Stimulated activated CD4-positive, alpha-beta T cell treated with anti-CD3 and anti-CD28 coated beads, Interleukin-2, amount 100 ng/mL, for 4 hours (primary cell): ENCODE data around the gene TTC28.
"Not testable (repeated sequence)": the region's sequence is repeated elsewhere in the genome, so short reads cannot be mapped to it uniquely, and the experiment has no call there.

ENCODE experiments used
- DNase-seq: peaks from one replicate; pipeline ENCODE4 v3.0.0-alpha.2; 2020; ENCODE audit warnings: low read depth

The TTC28 gene

DNA sequence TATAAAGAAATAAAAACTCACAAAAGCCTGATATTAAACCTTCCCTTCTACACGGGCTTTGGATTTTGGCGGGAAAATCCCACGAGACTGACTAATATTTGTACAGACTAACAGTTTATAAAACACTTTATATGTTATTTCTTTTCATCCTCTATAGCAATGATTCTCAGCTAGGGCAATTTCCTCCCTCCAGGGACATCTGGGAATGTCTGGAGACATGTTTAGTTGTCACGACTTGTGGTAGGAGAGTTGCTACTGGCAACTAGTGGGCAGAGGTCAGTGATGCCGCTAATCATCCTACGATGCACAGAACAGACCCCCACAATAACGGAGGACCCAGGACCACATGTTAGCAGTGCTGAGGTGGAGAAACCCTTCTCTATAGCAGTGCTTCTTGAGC, 455.8 kb downstream of the TTC28 start:
- DNase-seq: no peak

DNA sequence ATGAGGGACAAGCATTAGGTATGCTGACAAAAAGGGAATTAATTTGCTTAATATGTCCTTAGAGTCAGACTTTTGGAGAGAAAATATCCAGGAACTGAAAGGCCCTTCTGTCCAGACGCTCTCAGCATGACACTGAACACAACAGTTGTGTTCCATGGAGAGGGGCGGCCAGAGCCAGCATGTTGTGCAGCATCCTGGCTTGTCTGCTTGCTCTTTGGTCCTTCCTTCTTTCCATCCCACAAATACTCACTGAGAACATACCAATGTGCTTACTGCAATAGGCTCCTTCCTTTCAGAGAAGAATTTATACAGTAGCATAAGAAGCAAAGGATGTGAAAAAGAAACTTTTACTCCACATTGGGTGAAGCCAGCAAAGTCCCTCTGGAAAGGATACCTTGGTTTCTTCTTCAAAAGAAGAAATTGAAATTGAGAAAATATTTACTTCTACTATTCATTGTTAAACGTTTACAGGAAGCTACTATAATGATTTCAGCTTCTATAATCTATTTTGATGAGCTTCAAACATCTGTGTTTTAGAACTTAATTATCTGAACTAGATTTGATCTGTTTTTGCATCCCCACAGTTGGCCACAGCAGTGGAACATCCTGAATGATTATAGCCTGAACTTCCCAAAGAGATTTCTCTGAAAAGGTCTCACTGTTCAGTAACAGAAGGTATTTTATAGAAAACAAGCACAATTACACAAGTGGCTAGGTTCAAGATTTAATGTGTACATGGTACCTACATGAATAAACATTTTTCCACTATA, 456.5 kb downstream of the TTC28 start:
- DNase-seq: no peak

DNA sequence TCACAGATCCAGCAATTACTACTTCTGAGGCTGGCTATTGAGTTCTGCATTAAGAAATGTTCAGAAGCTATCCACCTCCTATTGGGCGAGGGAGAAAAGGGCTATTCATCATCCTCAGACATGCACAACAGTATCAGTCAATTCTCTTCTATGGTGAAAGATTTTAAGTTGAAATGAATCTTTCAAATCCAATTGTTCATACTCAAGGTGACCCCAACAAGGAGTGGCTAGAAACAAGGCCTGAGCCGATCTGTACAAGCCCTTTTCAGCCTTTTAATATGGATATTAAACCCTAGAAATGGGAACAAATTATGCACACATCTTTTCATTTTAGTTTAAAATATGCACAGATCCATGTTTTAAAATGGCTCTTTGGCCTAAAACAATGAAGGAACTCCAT, 457.1 kb downstream of the TTC28 start:
- DNase-seq: no peak

DNA sequence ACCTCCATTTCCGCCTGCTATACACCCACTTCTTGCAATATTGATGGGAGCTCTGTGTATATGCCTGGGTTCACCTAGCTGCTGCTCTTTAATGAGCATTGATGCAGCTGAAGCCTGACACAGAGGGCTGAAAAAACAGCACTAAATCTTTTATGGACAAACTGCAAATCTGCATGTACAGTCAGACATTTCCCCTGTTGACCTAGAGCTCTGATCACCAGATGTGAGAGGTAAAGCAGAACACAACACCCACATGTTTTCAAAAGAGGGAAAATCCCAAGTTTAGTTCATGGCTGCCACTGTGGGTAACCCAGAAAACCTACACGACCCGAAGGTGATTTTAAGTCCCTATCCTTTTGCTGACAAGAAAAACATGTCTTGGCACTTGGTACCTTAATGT, 457.6 kb downstream of the TTC28 start:
- DNase-seq: no peak

DNA sequence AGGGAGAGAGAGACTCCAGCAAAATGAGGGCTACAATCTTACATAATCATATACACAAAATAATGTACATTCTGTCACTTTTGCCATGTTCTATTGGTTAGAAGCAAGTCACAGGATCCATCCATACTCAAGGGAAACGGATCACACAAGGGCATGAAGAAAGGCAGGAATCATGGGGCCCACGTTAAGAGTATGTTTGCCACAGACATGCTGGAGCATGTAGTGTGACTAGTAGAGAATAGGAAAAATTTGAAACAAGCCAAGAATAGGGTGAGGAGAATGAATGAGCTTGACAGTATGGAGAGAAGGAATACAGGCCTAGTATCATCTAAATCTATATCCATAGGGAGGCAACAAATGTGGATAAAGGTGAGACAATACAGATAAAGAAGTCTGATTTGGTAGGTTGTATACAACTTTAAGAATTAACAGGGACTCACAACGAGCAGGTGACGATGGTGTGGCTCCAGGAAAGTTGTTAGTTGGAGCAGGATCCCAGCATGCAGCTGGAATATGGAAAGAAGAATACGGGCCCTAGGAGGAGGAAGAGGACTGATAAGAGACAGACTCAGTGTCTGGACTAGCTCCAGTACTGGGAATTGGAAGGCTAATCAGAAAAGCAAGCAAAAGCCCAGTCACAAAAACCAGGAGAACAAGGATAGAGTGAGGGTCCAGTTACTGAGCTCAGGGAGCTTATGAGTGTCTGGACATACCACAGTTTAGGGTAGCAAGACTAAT, 458.8 kb downstream of the TTC28 start:
- no peak for DNase-seq

DNA sequence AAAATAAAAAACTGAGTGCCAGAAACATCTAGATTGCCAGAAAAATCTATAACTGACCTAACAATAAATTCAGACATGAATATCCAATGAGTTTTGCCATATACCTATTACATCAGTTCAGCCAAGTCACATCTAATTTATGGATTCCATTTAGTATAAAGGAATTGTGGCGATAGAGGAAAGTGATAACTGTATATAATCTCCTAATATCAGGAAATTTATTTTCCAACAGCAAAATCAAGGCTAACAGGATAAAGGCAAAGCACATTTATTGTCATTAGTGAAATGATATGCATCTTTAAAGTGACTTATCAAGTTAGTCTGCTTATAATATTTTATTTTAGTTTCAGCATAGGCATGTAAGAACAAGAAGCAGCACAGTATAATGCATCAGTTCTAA, 462.4 kb downstream of the TTC28 start:
- no peak for DNase-seq

DNA sequence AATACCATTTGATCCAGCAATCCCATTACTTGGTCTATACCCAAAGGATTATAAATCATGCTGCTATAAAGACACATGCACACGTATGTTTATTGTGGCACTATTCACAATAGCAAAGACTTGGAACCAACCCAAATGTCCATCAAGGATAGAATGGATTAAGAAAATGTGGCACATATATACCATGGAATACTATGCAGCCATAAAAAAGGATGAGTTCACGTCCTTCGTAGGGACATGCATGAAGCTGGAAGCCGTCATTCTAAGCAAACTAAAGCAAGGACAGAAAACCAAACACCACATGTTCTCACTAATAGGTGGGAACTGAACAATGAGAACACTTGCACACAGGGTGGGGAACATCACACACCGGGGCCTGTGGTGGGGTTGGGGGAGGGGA, 464.9 kb downstream of the TTC28 start:
- not testable (repeated sequence) for DNase-seq

DNA sequence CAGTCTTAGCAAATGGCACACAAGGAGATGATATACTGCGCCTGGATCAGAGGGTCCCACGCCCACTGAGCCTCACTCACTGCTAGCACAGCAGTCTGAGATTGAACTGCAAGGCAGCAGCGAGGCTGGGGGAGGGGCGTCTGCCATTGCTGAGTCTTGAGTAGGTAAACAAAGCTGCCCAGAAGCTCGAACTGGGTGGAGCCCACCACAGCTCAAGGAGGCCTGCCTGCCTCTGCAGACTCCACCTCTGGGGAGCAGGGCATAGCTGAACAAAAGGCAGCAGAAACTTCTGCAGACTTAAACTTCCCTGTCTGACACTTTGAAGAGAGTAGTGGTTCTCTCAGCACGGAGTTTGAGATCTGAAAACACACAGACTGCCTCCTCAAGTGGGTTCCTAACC, 470.2 kb downstream of the TTC28 start:
- not testable (repeated sequence) for DNase-seq

DNA sequence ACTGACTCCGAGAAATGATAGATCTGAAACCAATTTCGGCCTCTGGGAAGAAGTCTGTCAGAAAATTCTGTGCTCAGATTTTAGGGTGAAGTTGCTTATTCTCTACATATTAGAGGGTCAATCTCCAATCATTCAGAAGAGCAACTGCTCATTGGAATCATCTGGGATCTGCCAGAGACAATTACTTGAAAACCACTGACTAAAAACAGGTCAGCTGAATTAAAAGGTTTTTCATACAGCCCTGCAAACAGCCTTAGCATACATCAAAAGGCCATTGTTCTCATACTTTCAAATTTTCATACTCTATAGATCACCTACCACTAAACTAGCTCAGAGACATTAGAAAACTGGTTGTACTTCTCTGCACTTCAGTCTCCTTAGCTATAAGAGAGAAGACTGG, 470.9 kb downstream of the TTC28 start:
- DNase-seq: no peak

DNA sequence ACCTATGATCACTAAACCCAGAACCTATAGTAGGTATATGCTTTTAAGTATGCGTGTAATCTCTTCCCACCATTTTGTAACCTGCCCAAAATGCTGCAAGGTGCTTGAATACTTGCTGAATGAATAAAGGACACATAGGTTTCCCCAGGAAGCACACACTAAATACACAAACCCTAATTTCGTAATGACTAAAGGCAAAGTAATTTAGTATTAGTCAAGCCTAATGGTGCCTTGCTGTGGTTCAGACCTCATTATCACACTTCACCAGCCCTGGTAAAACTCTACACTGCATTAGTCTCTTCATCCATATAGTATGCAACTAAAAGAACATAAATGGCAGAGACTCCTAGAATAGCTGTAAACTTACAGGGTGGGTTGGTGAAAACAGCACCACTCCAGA, 471.6 kb downstream of the TTC28 start:
- DNase-seq: no peak

DNA sequence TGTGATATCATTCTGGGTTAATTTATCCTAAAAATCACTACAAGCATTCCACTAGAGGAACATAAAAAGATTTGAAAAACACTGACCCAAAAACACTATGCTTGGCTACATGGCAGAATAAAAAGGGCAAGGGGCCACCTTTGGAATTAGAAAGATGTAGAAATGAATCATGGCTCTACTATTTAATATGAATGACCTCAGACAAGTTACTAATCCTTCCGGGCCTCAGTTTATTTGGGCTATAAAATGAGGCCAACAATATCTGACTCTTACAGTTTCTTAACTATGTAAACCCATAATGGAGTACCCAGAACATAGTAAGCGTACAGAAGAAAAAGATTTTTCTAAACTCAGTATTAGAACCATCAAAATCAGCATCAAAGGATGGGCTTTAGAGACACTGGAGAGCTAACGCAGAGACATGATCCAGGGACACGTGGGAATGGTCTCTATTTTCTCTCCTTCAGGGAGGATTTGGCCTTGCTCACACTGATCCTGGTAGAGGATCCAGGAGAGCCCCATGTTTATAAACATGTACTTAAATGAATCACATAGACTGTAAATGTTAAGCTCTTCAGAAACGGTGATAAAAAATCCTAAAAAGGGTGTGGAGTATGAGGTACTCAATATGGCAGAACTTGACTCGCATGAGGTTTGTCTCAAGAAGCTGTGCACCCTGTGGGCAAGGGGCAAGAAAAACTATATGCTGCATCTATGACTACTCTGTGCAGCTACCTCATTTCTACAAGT, 472.2 kb downstream of the TTC28 start:
- DNase-seq: no peak

DNA sequence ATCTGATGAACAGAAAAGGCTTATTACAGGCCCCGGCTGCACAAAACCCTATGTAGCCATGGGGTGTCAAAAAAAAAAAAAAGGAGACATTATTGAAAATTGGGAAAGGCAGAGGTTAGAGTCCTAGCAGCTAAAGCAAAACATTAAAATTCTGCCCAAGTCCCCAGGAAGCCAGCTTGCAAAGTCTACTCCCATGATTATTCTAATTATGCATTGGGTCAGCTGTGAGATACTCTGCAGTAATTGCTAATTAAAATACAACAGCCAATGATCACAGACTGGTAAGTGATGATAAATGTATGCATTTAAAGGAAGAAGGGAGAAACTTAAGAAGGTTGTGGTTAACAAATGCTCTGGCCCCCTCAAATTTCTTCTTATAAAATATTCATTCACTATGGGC, 473.7 kb downstream of the TTC28 start:
- no peak for DNase-seq

DNA sequence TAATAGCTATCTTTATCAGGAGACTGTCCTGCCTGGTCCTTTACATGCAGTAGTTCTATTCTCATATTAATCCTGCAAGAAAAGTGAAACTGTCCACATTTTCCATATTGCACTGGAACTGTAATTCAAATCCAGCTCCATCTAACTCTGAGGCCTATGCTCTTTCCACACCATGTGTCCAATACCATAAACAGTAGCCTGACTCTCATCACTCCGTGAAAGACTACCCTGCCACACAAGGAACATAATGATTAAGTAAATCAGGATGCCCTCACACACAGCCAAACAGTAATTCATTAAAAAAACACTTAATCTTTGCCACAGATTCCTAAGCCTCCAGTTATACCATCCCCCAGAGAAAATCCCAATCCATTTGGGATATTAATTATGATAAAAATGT, 475.3 kb downstream of the TTC28 start:
- DNase-seq: no peak

DNA sequence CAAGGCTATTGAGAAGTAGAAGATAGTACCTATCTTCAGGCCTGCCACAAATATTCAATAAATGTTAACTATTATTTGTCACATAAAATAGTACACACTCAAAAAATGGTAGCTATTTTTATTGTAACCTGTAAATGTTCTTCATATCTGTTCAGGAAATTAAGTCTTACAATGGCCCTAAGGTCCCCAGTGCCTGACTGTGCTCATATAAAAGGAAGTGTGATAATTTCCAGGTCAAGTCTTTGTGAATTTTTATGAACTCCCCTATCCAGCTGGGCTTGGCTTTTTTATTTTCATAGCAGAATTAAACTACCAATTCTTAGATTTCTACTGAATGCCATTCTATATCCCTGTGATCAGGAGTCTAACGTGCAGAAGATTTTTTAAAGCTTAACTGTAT, 476.4 kb downstream of the TTC28 start:
- DNase-seq: no peak

DNA sequence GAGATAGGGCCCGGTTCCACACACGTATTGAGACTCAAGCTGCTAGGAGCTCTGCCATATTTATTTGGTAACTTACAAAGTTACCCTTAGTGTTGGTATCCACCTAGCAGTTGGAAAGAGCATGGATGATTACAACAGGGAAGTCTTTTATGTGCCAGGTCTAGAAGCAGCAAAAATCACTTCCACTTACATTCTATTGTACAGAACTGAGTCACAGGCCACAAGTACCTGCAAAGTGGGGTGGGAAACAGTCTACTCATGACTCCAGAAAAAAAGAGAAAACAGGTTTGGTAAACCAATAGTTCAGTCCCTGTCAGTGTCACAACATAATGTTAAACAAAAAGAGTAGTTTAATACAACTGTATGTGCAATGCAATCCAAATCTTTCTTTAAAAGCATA, 480.9 kb downstream of the TTC28 start:
- DNase-seq: no peak

DNA sequence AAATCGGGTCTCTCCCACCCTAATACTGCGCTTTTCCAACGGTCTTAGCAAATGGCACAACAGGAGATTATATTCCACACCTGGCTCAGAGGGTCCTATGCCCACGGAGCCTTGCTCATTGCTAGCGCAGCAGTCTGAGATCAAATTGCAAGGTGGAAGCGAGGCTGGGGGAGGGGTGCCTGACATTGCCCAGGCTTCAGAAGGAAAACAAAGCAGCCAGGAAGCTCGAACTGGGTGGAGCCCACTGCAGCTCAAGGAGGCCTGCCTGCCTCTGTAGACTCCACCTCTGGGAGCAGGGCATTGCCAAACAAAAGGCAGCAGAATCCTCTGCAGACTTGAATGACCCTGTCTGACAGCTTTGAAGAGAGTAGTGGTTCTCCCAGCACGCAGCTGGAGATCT, 488.1 kb downstream of the TTC28 start:
- not testable (repeated sequence) for DNase-seq

DNA sequence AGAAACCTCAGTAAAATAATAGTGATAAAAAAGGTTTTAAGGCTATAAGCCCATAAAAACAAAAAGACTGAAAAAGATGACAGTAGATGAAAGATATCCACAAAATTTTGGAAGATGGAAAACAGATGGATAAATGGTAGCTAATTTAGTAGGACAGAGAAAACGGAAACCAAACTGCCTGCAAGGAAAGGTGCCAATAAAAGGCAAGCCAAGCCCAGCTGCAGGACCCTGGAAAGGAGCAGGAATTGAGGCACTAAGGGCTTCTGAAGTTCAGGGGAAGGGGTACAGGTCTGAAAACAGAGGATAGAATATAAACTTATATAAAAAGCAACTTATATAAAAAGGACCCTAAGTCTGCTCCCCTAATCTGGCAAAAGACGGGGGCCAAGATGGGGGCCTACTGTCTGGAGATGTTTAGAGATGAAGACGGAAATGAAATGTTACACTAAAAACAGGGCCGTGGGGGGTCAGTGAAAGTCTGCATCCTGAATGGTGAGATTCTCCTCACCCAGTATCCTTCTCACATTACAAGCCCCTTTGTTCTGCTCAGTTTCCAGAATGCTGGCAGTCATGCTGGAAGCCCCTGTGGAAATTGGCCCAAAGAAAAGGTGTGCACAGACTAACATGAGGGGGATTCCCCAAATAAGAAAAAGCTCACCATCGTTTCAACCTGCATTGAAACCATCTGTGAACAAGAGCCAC, 491.3 kb downstream of the TTC28 start:
- no peak for DNase-seq

DNA sequence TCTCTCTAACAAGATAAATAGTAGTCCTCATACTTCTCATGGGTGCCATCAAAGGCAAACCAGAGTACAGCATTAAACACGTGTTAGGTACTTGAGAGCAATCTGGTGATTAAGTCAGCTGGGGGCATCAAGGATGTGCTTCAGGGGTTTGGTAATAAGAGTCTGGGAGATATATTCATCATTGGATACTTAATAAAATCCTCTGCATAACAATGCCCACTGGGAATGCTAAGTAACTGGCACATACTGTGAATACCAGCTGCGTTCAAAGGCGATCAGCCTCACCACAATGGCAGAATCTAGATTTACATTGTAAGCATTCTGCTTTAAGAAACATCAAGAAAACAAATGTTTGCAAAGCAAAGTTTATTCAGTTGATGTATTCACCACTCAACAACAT, 492.0 kb downstream of the TTC28 start:
- DNase-seq: no peak

DNA sequence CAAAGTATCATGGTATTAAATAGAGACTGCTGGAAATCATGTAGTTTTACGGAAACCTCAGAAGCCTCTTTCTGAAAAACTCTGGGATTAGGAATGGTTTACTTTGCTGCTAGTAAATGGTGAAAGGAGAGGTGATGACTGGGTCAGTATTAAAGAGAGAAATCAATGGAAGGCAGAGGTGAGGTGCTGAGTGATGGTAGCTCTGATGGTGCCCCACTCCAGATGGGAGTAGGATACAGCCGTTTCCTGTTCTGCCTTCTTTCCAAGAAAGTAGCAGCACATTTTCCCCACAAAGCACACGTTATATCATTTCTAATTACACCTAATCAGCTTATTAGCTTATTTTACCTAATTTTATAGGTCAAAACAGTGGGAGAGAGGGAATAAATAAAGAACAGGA, 493.0 kb downstream of the TTC28 start:
- DNase-seq: no peak

DNA sequence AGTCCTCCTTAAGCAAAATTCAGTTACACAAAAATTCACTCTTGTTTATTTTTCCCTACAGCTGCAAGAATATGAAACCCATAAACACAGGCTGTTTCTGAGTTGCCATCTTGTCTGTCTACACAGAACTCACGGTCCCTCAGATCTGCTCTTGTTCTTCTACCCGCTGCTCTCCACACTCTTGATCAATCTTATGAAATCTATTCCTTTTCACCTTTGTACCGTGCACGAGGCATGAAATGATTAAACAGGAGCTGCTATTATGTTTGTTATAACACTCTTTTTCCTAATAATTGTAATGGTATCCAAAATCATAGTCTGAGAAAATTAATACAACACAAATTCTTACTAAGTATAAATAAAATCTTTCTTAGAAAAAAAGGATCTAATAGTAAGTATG, 494.5 kb downstream of the TTC28 start:
- no peak for DNase-seq

DNA sequence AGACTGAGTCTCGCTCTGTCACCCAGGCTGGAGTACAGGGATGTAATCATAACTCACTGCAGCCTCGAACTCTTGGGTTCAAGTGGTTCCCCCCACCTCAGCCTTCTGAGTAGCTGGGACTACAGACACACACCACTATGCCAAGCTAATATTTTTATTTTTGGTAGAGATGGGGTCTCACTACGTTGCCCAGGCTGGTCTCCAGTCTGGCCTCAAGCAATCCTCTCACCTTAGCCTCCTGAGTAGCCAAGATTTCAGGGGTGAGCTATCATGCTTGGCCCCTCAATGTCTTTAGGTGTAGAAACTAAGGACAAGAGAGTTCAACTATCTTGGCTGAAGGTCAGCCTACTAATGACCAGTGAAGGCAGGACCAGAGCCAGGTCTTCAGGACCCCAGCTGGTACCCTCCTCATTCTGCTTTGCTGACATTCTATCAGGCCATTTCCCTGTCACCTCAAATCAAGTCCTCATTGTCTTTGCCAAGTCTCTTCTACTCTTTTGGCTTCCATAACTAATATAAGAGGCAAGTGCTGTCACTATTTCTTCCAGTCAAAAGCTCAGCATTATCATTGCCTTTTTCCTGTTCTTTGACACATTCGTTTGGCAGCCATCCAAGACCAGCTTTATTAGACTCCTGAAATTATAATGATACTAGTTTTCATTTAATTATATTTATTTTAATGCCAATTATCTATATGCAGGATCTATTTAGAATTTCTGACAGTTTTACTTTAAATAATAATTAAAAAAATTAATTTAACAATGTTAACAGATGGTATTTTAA, 496.4 kb downstream of the TTC28 start:
- no peak for DNase-seq
